ENCODE measurements around the gene TSPAN9.

The TSPAN9 gene

DNA sequence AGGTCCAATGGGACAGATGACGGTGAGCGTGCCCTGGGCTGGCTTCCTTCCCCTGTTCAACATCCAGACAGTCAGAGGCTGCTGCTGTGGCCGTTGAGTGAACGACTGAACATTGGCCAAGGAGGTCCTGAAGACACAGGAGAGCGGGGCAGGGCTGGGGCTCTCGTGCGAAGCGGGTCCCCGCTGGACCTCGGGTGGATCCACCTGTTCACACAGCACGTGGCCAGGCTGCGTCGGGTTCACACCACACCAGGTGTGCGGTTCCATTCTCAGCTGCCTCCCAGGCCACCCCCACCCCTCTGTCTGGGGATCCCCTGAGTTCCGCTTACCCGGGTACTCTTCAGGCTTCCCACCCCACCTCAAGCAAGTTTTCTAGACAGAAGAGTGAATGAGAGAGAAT lies 214.8 kb downstream of the TSPAN9 start:
- H3K4me1 ChIP-seq (ENCODE audit: control insufficient read depth, insufficient read depth, low read length, poor library complexity, severe bottlenecking): no peaks in the 10 kb centered on the region
- 97 to 98% methylated on average over 13 to 14 of the region's 16 CpGs for WGBS, 2 experiments (ENCODE audit: insufficient coverage in 2 of 2)
- H3K4me3 ChIP-seq (ENCODE audit: extremely low read depth, insufficient read depth, low read length, poor library complexity, severe bottlenecking): no peak overlapping the region
- no peaks in the 10 kb centered on the region for H3K9me3 ChIP-seq (ENCODE audit: control insufficient read depth, low read length)
- H3K36me3 ChIP-seq (ENCODE audit: control insufficient read depth, insufficient read depth, low read length): no peaks in the 10 kb centered on the region
- no peak overlapping the region for H3K27ac ChIP-seq (ENCODE audit: low read depth, low read length, severe bottlenecking)

DNA sequence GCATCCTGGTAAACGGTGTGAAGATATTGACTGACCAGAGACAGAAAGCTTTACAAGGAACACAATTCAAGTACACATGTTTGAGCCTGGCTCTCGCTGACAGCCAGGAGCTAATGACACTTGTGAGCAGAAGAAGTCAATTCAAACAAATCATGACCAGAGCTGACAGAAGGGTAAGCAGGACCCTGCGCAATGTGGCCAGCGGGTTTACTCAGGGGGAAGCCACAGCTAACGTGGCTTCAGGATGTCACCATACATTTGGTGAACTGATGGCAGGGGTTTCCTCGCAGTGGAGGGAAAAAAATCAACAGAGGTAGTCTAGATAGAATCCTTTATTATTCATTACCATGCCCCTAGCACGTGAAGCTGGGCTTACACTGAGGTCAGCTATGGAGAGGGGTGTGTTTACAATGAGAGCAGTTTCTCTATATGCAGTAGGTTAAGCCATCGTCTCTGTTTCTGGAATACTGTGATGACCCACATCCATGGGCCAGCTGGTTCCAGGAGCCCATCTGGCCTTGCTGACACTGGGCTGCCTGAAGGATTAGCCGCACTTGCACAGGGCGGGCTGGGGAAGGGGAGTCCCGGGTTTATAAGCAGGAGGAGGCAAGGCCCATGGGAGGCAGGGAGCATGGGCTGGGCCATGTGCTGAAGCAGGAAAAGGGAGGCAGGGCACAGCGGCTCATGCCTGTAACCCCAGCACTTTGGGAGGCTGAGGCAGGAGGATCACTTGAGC lies 215.7 kb downstream of the TSPAN9 start:
- WGBS, 2 experiments (ENCODE audit: insufficient coverage in 2 of 2): 83 to 97% methylated on average over 10 of the region's 12 CpGs
- Histone ChIP-seq H3K9me3 (ENCODE audit: control insufficient read depth, low read length) (no peaks in the 10 kb centered on the region), H3K27ac (ENCODE audit: low read depth, low read length, severe bottlenecking) (no peak overlapping the region), H3K4me3 (ENCODE audit: extremely low read depth, insufficient read depth, low read length, poor library complexity, severe bottlenecking) (no peak overlapping the region), H3K4me1 (ENCODE audit: control insufficient read depth, insufficient read depth, low read length, poor library complexity, severe bottlenecking) (no peaks in the 10 kb centered on the region), H3K36me3 (ENCODE audit: control insufficient read depth, insufficient read depth, low read length) (no peaks in the 10 kb centered on the region)

DNA sequence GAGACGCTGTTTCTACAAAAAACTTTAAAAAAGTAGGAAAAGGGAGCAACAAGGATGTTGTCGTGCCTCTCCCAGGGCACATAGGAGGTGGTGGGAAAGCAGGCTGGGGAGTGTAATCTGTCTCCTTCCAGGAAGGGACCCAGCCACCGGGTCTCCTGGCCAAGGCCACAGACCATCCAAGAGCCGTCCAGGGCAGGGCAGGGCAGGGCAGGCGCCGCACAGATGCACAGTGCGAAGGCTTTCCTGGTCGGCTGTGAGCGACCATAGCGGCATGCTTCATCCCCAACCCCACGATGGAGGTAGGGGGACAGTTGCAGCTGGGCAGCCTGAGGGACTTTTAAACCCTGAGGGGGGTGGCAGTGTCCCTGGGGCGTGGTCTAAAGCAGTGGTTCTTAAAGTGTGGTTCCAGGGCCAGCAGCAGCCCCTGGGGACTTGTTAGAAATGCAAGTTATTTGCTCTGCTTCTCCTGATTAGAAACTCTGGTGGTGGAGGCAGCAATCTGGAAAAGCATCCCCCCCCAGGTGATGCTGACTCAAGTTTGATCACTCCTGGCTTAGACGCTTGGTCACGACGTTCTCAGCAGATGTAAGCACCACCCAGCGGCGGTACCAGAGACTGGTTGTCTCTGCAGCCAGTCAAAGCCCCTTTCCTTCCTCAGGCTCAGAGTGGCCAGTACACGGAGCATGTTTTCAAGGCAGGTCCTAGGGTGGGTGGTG lies 216.4 kb downstream of the TSPAN9 start:
- H3K9me3 ChIP-seq (ENCODE audit: control insufficient read depth, low read length): no peaks in the 10 kb centered on the region
- no peaks in the 10 kb centered on the region for H3K4me1 ChIP-seq (ENCODE audit: control insufficient read depth, insufficient read depth, low read length, poor library complexity, severe bottlenecking)
- 92 to 94% methylated on average over 16 to 18 of the region's 18 CpGs for WGBS, 2 experiments (ENCODE audit: insufficient coverage in 2 of 2)
- H3K4me3 ChIP-seq (ENCODE audit: extremely low read depth, insufficient read depth, low read length, poor library complexity, severe bottlenecking): no peak overlapping the region
- no peak overlapping the region for H3K27ac ChIP-seq (ENCODE audit: low read depth, low read length, severe bottlenecking)
- no peaks in the 10 kb centered on the region for H3K36me3 ChIP-seq (ENCODE audit: control insufficient read depth, insufficient read depth, low read length)

DNA sequence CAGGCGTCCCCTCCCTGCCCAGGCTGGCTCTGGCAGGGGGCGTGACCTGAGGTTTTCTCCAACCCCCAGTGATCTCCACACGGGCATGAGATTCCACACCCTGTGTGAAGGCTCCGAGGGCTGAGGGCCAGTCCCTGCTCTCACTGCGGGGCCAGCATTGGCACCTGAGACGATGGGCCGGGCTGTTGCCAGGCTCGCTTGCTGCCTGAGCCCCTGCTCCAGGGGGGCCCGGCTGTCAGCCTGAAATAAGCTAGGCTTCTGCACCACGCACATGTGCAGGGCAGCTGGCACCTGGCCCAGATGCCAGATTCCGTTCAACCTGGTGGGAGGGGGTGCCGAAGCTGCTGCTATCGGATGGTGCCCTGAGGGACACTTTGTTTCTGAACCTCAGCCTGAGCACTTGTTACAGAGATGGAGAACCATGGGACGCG lies 217.3 kb downstream of the TSPAN9 start:
- Histone ChIP-seq H3K9me3 (ENCODE audit: control insufficient read depth, low read length) (no peaks in the 10 kb centered on the region), H3K27ac (ENCODE audit: low read depth, low read length, severe bottlenecking) (no peak overlapping the region), H3K4me1 (ENCODE audit: control insufficient read depth, insufficient read depth, low read length, poor library complexity, severe bottlenecking) (peaks cover 1% of the 10 kb centered on the region), H3K36me3 (ENCODE audit: control insufficient read depth, insufficient read depth, low read length) (no peaks in the 10 kb centered on the region), H3K4me3 (ENCODE audit: extremely low read depth, insufficient read depth, low read length, poor library complexity, severe bottlenecking) (no peak overlapping the region)
- 82 to 83% methylated on average over 13 to 14 of the region's 15 CpGs for WGBS, 2 experiments (ENCODE audit: insufficient coverage in 2 of 2)

DNA sequence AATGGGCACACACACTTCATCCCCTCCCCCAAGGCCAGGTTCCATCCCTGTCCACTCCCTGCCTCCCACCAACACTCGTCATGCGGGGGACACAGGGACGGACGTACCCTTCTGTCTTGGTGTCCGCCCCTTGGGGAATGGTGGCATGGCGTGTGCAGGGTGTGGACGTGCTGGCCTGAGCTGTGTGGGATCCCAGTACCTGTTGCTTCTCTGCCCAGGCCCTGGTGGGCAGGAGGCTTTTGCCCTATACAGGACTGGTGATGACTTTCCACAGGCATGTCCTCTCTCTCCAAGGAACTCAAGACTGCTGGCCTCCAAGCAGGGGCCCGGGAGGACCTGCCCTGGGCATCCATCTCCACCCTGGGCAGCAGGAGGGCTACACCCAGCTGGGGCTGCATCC lies 218.0 kb downstream of the TSPAN9 start:
- H3K27ac ChIP-seq (ENCODE audit: low read depth, low read length, severe bottlenecking): no peak overlapping the region
- H3K9me3 ChIP-seq (ENCODE audit: control insufficient read depth, low read length): no peaks in the 10 kb centered on the region
- H3K36me3 ChIP-seq (ENCODE audit: control insufficient read depth, insufficient read depth, low read length): no peaks in the 10 kb centered on the region
- H3K4me3 ChIP-seq (ENCODE audit: extremely low read depth, insufficient read depth, low read length, poor library complexity, severe bottlenecking): no peak overlapping the region
- H3K4me1 ChIP-seq (ENCODE audit: control insufficient read depth, insufficient read depth, low read length, poor library complexity, severe bottlenecking): peaks cover 6% of the 10 kb centered on the region
- 95 to 100% methylated on average over 8 of the region's 8 CpGs for WGBS, 2 experiments (ENCODE audit: insufficient coverage in 2 of 2)

DNA sequence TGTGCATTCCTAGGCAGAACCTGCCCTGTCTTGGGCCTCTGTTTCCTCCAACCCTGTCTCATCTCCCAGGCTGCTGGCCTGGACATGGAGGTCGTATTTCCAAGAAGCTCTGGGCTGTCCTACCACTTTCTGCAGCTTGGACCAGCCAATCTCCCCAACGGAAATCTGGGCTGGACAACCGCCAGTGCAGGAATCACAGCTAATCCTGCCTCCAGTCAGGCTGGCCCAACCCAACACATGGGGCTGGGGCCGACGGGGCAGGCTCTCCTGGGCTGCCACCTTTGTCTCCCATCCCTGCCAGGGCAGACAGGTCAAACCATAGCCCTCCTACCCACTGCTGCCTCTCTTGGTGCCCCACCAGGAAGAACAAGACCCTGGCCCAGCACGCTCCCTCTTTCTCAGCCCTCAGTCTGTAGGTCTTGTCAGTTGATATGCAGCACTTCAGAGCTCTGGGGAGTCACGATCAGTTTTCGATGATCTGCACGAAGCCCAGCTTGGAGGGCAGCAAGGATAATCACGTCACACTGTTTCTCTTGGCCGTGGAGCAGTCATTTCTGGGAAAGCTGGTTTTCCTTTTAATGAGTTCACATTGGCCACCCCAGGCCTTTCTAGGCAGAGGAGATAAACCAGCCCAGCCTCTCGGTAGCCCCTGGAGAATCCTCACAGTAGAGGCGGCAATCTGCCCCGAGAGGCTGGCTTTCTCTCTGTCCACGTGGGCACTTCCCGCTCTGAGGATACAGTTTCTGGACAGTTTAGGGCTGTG lies 218.6 kb downstream of the TSPAN9 start:
- no peaks in the 10 kb centered on the region for H3K9me3 ChIP-seq (ENCODE audit: control insufficient read depth, low read length)
- no peak overlapping the region for H3K27ac ChIP-seq (ENCODE audit: low read depth, low read length, severe bottlenecking)
- WGBS, 2 experiments (ENCODE audit: insufficient coverage in 2 of 2): 90 to 93% methylated on average over 12 to 14 of the region's 16 CpGs
- no peak overlapping the region for H3K4me3 ChIP-seq (ENCODE audit: extremely low read depth, insufficient read depth, low read length, poor library complexity, severe bottlenecking)
- no peaks in the 10 kb centered on the region for H3K36me3 ChIP-seq (ENCODE audit: control insufficient read depth, insufficient read depth, low read length)
- peaks cover 10% of the 10 kb centered on the region for H3K4me1 ChIP-seq (ENCODE audit: control insufficient read depth, insufficient read depth, low read length, poor library complexity, severe bottlenecking)

DNA sequence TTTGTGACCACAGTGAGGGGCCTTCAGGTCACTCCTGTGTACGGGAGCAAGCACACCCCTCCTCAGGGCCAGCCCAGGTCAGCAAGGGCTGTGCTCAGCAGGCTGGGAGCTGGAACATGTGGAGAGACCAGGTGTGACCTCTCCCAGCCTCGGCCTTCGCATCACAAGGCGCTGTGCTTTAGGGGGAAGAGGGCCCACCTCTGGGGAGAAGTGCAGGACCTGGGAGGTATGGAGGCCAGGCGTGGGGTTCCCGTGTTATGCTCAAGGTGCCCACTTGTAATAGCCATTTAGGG lies 219.2 kb downstream of the TSPAN9 start:
- H3K4me1 ChIP-seq (ENCODE audit: control insufficient read depth, insufficient read depth, low read length, poor library complexity, severe bottlenecking): peaks cover 11% of the 10 kb centered on the region
- no peak overlapping the region for H3K27ac ChIP-seq (ENCODE audit: low read depth, low read length, severe bottlenecking)
- no peaks in the 10 kb centered on the region for H3K9me3 ChIP-seq (ENCODE audit: control insufficient read depth, low read length)
- no peaks in the 10 kb centered on the region for H3K36me3 ChIP-seq (ENCODE audit: control insufficient read depth, insufficient read depth, low read length)
- no peak overlapping the region for H3K4me3 ChIP-seq (ENCODE audit: extremely low read depth, insufficient read depth, low read length, poor library complexity, severe bottlenecking)
- WGBS, 2 experiments (ENCODE audit: insufficient coverage in 2 of 2): 91 to 93% methylated on average over 6 of the region's 6 CpGs

DNA sequence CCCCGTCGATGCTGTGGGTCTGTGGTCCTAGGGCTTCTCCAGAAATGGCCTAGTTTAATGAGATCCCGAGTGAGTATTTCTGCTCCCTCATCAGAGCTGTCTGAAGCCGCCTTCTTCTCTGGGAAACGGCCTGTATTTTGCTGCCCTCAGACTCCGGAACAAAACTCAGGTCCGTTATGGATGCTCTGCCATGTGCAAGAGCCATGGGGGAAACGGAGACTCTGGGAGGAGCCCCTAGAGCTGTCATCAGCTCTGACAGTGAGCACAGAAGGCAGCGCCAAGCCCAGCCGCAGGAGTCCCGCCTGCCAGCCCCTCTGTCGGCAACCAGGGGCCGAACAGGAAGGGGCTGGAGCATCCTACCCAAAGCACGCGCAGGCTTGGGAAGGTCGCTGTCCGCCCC lies 221.4 kb downstream of the TSPAN9 start:
- Histone ChIP-seq H3K9me3 (ENCODE audit: control insufficient read depth, low read length) (no peaks in the 10 kb centered on the region), H3K4me1 (ENCODE audit: control insufficient read depth, insufficient read depth, low read length, poor library complexity, severe bottlenecking) (peaks cover 14% of the 10 kb centered on the region), H3K27ac (ENCODE audit: low read depth, low read length, severe bottlenecking) (no peak overlapping the region), H3K36me3 (ENCODE audit: control insufficient read depth, insufficient read depth, low read length) (no peaks in the 10 kb centered on the region), H3K4me3 (ENCODE audit: extremely low read depth, insufficient read depth, low read length, poor library complexity, severe bottlenecking) (no peak overlapping the region)
- WGBS, 2 experiments (ENCODE audit: insufficient coverage in 2 of 2): 78 to 81% methylated on average over 13 to 17 of the region's 17 CpGs

DNA sequence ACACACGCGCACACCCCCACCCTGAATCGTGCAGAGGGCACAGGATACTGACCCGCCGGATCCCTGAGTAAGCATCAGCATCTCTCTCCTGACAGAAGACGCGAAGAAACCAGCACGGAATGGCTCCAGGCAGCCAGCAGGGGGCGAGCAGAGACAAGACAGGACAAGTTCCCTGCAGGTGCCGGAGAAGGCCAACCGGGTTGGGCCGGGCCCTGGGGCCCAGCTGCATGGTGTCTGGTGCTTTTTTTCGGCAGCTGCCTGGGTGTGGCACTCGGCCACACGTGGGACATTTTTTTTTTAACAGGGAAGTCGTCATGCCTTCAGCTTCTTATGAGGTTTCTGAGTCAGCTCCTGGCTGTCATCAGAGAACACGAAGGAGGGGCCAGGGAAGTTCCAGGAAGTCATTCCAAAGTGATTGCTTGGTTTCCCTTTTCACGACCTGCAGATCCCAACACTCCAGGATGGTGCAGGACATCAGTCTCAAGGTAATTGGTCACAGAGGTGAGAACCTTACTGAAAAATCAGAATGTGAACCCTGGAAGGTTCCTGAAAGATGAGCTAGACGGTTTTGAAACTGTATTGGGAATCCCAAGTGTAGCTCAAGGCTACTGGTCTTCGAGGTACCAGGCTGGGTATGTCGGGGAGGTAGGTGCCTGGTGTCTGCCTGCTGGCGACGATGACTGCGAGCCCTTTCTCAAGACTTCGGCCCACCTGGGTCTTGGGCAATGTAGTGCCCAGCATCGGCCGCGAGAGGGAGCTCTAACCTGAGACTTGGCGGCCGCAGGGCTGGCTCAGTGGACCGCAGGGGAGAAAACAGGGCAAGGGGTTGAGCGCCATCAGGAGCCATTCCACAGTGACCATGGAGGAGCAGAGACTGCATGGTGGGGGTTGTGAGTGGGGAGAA lies 223.0 kb downstream of the TSPAN9 start:
- 5% methylated on average over 15 to 32 of the region's 32 CpGs for WGBS, 2 experiments (ENCODE audit: insufficient coverage in 2 of 2)
- Histone ChIP-seq H3K36me3 (ENCODE audit: control insufficient read depth, insufficient read depth, low read length) (no peaks in the 10 kb centered on the region), H3K4me1 (ENCODE audit: control insufficient read depth, insufficient read depth, low read length, poor library complexity, severe bottlenecking) (peaks cover 29% of the 10 kb centered on the region), H3K4me3 (ENCODE audit: extremely low read depth, insufficient read depth, low read length, poor library complexity, severe bottlenecking) (peak overlapping the region; percentile 8), H3K9me3 (ENCODE audit: control insufficient read depth, low read length) (no peaks in the 10 kb centered on the region), H3K27ac (ENCODE audit: low read depth, low read length, severe bottlenecking) (peak overlapping the region; percentile 36)

DNA sequence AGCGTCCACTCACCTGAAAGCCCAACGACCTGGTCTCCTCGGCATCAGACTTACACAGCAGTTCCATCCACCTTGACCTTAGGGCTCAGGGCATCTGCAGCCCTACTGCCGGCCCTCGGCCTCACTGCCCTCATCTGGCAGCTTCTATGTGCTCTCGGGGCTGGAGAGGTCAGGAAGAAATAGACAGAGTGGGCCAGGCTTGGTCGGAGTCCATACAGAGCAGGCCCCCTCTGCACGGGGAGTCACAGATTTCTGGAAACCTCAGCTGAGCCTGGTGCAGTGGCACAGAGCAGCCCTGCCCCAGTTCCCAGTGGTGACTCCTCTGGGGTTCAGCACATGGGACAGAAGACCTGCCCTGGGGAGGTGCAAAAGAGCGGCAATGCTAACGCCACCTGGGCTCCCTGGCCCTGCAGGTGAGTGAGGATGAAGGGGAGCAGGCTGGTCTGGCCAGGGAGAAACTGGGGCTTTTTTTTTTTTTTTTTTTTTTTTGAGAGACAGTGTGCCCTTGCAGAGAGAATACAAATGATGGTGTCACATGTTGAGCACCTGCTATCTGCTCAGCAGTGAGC lies 223.7 kb downstream of the TSPAN9 start:
- H3K36me3 ChIP-seq (ENCODE audit: control insufficient read depth, insufficient read depth, low read length): no peaks in the 10 kb centered on the region
- H3K4me1 ChIP-seq (ENCODE audit: control insufficient read depth, insufficient read depth, low read length, poor library complexity, severe bottlenecking): peaks cover 29% of the 10 kb centered on the region
- H3K9me3 ChIP-seq (ENCODE audit: control insufficient read depth, low read length): no peaks in the 10 kb centered on the region
- no peak overlapping the region for H3K27ac ChIP-seq (ENCODE audit: low read depth, low read length, severe bottlenecking)
- no peak overlapping the region for H3K4me3 ChIP-seq (ENCODE audit: extremely low read depth, insufficient read depth, low read length, poor library complexity, severe bottlenecking)
- 79 to 86% methylated on average over 6 to 7 of the region's 10 CpGs for WGBS, 2 experiments (ENCODE audit: insufficient coverage in 2 of 2)

Data from mesodermal cell (in vitro differentiated cells).